NCI-H510A (cell line): Measurements from ENCODE around the gene SPINDOC.
"Not testable (repeated sequence)": the region's sequence is repeated elsewhere in the genome, so short reads cannot be mapped to it uniquely, and the experiment has no call there.

ENCODE experiments used
- DNase-seq: peaks from one replicate; lab custom pipeline; 2025; lab: John Stamatoyannopoulos, UW

SPINDOC gene

GRCh38 chr11:63791495-63792167 lies 21.6 kb upstream of the SPINDOC start:
- no peak for DNase-seq

DNA sequence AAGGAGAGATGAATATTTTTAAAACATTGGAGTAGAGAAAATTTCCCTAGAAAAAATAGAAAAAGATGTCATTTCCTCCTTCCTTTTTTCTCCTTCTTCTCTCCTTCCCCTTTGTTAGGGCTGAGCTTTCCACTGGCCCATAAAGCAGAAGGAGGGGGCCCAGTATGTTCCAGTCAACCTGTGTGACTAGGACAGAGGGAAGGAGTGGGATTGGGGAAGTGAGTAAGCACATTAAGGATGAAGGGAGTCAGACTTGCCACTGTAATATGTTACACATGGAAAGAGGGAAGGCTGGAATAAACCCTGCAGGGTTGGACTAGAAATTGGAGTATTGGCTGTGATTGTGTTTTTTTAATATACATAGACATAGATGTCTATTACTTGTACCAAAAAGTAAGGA lies 20.1 kb upstream of the SPINDOC start:
- no peak for DNase-seq

DNA sequence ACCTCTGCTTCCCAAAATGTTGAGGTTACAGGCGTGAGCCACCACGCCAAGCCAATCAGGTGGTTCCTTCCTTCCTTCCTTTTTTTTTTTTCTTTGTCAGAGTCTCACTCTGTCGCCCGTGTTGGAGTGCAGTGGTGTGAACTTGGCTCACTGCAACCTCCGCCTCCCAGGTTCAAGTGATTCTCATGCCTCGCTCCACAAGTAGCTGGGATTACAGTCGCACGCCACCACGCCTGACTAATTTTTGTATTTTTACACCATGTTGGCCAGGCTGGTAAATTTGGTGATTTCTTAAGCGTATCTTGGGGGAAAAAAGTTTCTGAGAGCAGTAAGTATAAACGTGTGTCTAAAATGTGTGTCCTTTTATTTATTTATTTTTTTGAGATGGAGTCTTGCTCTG lies 18.2 kb upstream of the SPINDOC start:
- DNase-seq = no peak

DNA sequence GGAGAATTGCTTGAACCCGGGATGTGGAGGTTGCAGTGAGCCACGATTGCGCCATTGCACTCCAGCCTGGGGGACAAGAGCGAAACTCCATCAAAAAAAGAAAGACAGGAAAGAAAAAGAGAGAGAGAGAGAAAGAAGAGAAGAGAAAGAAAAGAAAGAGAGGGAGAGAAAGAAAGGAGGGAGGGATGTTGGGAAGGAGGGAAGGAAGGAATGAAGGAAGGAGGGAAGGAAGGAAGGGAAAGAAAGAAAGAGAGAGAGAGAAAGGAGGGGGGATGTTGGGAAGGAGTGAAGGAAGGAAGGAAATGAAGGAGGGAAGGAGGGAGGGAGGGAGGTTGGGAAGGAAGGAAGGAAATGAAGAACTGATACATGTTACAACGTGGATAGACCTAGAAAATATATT lies 12.3 kb upstream of the SPINDOC start:
- no peak for DNase-seq

DNA sequence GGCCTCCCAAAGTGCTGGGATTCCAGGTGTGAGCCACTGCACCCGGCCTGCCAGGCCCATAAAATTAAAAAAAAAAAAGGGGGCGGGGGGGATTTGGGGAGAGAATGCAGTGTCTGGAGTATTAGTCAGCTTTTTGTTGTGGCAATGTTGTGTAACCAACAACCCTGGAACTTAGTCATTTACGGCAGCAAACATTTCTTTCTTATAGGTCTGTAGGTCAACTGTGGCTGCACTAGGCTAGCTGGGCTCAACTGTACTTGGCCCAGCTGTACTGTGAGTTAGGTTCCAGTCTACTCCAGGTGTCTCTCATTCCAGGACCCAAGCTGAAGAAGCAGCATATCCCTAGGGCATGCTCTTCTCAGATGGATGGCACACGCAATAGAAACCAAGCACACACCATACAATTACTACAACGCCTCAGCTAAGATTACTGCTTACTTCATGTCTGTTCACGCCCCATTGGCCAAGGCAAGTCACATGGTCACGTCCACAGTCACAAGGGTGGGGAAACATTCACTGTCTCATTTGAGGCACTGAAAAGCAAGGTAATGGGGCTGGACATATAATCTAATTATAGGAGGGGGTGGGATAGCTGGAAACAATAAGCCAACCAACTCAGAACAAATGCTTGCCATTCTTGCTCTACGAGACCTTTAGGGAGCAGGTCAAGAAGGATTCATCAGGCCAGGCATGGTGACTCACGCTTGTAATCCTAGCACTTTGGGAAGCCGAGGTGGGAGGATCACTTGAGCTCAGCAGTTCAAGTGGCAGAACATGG lies 10.4 kb upstream of the SPINDOC start:
- DNase-seq = no peak

GRCh38 chr11:63804259-63804658 lies 9.0 kb upstream of the SPINDOC start:
- peak; percentile 28 for DNase-seq

DNA sequence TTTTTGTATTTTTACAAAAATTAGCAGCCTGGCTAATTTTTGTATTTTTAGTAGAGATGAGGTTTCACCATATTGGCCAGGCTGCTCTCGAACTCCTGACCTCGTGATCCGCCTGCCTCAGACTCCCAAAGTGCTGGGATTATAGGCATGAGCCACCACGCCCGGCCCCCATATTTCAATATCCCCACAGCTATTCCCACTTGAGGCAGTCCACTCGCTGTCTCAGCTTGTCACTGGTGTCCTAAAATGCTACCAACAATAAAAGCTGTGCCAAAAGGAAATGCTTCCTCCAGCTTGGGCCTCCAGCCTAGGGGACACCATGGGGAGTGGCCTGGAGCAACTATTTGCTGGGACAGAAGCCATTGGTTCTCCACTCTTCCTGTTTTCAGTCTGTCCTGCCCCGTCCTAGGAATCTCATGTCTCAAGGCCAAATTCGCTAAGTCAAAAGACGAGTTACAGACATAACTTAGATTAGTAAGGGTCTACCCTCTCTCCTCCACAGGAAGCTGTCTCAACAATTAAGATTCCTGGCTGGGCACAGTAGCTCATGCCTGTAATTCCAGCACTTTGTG lies 7.3 kb upstream of the SPINDOC start:
- DNase-seq = no peak

- DNase-seq = not testable (repeated sequence)
Observed at GRCh38 chr11:63810383-63810782, 2.9 kb upstream of the SPINDOC start.

GRCh38 chr11:63811522-63811921 lies 1.7 kb upstream of the SPINDOC start:
- no peak for DNase-seq

DNA sequence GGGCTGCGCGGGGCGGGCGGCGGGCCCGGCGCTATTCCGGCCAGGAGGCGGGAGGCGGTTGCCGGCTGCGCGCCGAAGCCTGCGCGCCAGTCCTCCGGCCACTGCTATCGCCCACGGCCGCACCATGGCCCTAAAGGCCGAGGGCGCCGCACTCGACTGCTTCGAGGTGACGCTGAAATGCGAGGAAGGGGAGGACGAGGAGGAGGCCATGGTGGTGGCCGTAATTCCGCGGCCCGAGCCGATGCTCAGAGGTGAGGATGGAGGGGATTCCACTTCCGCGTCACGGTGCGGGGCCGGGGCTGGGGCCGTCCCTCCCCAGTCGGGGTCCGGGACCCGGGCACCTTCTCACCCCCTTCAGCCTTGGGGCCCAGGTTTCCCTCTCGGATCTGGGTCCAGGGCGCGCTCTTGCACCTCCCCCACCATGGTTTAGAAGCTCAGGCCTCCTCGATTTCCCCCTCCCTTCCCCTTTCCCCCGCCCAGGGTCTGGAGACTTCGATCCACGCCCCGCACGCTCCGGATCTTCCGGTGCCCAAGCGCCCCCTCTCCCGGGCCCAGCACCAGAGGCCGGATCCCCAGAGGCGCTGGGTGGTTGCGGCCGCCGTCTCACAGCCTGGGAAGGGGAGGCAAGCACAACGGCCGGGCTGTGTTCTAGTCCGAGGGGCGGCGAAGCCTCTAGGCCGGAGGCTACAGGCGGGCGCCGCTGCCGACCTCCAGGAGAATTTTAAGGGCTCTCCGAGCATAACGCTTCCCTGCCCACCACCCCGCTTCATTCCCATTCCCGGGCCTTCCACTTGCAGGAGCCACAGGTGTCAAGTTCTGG lies 517 bp downstream of the SPINDOC start:
- peak; percentile 49 for DNase-seq

- no peak for DNase-seq
Observed at GRCh38 chr11:63814383-63814736, 1.1 kb downstream of the SPINDOC start.

- no peak for DNase-seq
Observed at GRCh38 chr11:63816166-63816565, 2.9 kb downstream of the SPINDOC start.

GRCh38 chr11:63816732-63817131 lies 3.5 kb downstream of the SPINDOC start:
- DNase-seq = no peak

GRCh38 chr11:63817758-63818498 lies 4.7 kb downstream of the SPINDOC start:
- no peak for DNase-seq

- DNase-seq = no peak
Observed at GRCh38 chr11:63818609-63819008, 5.4 kb downstream of the SPINDOC start.

GRCh38 chr11:63821411-63821810 lies 8.2 kb downstream of the SPINDOC start:
- DNase-seq = no peak

DNA sequence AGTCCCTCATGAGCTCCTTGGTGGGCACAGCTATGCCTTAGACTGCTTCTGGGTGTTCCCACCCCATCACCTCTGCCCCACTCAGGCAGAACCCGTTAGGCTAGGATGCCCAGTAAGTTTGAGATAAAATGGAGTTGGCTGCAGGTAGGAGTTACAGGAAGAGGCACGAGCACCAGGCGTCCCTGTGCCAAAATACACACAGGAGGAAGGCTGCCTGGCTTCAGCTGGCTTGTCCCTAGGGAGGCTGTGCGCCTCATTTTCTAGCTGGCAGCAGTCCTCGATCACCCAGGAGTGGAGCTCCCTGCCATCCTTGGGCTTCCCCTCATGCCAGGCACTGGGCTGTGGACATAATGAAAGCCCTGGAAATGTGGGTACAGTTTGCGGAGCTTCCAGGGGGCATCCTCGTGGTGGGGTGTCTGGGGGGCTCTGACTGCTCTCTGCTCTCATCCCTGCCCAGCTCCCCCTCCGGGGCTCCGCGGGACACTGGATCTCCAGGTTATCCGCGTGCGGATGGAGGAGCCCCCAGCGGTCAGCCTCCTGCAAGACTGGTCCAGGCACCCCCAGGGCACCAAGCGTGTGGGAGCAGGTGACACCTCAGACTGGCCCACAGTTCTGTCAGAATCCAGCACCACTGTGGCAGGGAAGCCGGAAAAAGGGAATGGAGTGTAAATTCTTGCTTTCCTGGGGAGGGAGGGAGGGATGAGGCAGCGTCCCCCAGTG lies 13.4 kb downstream of the SPINDOC start:
- no peak for DNase-seq

- no peak for DNase-seq
Observed at GRCh38 chr11:63829823-63830489, 16.7 kb downstream of the SPINDOC start.

DNA sequence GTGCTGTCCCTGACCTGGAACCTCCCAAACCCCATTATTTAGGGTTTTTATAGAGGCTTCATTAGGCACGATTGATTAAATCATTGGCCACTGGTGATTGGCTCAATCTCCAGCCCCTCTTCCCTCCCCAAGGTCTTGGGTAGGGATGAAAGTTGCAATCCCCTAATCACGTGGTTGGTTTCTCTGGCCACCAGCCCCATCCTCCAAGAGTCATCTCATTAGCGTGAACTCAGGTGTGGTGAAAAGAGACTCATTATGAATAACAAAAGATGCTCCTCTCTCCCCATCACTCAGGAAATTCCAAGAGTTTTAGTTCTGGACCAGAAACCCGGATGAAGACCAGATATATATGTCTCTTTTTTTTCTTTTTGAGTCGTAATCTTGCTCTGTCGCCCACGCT lies 18.1 kb downstream of the SPINDOC start:
- no peak for DNase-seq

DNA sequence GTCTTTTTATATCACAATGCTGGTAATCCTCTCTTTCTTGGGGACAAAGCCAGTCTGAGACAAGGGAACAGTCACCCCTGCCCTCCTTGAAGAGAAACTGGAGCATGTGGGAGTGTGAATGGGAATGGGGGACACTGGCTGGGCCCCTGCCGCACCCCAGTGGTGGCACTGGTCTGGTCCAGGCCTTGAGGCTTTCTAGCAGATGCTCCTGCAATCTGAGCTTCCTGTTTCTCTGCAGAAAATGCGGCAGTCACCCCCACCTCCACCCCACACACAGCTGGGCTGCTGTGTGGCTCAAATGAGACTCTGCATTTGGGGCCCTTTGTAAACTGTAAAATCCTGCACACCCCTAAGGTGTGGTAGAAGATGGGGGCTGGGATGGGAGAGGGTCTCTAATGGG lies 19.1 kb downstream of the SPINDOC start:
- DNase-seq = no peak

- no peak for DNase-seq
Observed at GRCh38 chr11:63833048-63833447, 19.8 kb downstream of the SPINDOC start.
